NCI-H526 treated with DMSO at 0.1 percent for 48 hours (cell line): ENCODE data around the gene ASXL3.

Experiments used
- DNase-seq: peaks from one replicate; lab custom pipeline; 2025; lab: John Stamatoyannopoulos, UW

The ASXL3 gene

DNA sequence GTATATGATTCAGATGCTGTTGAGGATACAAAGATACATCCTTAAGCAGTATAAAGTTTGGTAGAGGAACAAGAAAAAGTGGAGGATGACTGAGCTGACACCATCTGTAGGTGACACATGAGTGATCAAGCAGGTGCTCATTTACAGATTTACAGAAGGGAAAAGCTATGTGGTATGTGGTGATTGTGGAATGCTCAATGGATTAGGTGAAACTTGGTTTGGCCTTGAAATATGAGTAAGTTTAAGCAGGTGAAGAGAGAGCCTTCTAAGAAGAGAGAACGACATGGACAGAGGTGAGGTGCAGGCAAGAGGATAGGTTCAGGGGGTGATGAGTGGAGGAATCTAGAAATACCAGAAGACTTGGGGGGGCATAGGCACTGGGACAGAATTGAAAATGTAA lies 5.9 kb downstream of the ASXL3 start:
- DNase-seq, result no peak

DNA sequence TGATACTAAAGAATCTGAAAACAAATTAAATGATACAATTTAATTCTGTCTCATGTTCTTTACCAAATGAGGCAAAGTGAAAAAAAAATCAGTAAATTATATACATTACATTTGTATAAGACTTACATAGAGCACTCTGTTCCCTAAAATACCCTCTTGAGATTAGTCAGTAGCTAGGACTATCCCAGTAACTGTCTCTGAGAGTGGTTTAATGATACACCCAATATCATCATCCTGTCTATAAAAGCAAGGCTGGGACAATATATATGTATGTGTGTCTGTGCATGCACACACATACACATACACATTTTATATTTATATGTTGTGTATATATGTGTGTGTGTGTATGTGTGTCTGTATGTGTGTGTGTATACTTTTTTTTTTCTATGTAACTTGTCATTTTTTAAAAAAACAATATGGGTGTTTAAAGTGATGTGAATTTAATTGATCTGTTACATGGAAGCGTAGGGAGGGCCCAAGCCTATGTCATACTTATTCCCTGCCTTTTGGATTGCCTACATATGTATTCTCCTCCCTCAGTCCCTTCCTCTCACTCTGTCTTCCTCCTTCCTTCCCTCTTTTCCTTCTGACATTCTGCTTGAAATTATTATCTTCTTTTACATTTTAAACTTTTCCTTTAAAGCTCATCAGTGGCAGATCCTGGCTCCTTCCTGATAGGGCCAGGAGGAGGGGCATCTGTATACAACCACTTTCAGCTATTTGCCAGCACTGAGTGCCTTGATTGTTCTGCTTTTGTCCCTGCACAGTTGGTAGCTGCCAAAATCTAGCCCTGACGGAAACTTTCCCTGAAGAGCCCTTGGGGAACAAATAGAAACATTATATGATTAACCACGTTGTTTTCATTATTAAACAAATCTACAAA lies 6.8 kb downstream of the ASXL3 start:
- no peak for DNase-seq

DNA sequence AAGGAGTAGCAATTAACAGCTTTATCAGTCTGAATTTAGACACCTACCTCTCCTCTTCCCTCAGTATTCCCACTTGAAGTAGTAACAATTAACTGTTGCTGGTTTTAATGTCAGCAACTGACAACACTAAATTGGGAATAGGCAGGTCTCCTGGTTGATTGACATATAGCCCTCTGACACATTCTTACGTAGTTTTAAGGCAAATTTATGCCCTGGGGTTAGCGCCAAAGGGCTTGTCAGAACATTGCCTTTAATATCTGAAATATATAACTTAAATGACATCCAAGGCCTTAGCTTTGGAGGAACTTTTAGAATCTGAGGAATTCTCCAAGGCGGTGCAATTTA lies 7.4 kb downstream of the ASXL3 start:
- DNase-seq, result no peak

DNA sequence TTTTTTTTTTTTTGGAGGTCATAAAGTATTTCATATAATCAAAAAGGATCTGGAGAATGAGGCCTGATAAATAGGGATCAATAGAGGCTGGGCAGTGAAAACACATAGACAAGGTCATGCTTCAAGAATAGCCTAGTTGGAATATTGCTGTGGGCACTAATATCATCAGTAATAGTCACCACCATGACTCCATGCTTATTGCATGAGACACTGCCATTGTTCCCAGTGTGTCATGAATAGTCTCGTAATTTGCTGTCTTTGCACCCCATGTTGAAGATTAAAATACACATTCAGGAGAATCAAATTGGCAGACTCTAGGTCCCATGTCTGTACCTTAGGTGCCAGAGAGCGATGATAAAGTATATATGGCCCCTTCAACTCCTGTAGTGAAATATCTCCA lies 10.3 kb downstream of the ASXL3 start:
- DNase-seq, result no peak

DNA sequence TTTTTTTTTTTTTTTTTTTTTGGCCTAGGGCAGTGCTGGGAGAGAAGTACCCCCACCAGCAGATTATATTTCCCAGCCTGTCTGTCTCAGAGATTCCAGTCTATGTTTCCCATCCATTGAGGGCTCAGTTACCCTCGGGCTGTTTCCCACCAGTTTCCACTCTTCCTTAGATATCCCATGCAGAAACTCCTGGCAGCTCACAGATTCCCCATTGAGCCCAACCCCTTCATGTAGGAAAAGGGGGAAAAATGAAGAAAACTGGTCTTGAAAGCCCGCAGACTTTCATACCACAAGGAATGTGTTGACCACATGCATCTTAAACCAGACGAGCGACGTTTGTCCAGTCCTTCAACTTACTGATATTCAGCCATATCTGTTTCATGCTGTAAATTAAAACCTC lies 15.2 kb downstream of the ASXL3 start:
- DNase-seq, result no peak

DNA sequence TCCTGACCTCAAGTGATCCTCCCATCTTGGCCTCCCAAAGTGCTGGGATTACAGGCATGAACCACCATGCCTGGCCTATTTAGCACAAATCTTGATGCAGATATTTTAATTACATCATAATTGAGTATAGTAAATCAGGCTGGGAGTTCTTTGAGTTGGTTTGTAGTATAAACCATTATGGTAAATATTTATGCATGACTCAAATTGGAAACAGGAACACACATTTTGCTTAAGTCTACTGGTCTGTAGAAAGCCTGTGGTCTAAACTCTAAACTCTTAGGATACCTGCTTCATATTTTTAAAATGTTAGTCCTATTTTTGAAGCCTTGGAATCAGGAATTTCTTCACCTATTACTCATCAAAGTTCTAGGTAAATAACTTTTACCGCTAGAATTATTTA lies 16.8 kb downstream of the ASXL3 start:
- DNase-seq, result no peak

DNA sequence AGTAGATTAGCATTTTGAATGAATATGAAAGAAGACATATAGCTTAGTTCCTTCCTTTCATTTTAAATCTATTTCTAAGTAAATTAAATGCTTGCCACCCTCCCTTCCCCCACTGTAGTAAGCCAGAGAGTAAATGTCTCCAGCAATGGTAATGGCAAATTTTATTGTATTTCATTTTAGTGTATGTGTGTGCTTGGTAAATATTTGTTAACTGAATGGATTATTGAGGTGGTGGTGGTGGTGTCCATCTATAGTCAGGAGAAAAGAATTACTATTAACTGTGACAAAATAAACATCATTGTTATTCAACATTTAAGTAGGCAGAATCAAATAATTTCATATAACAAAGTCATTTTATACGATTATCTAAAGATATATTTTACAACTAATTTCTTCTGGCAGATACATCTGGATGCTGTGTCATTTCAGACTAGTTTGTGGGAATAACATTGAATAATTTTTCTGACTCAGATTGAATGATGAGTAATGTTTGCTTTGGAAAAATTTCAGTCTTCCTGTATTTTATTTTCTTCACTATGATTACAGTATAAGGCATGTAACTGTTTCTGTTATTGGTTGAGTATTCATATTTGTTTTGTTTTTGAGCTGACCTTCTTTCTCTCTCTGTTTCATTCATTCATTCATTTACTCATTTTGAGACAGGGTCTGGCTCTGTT lies 18.3 kb downstream of the ASXL3 start:
- no peak for DNase-seq

DNA sequence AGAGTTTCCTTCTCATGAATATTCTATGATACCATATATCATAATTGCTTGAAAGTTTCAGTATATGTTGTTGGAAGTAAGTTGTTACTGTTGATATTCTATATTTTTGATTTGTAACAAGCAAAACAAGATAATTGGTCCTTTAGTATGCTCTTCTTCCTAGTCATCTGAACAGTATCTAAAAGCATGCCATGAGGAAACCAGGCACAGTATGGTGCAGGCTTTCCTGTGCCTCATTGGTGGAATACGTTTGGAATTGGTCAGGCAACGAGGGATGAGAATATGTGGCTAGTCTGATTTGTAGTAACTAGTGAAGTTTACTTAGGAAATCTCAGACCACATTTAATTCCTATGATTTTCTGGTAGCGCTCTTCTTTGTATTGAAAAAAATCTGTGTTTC lies 22.8 kb downstream of the ASXL3 start:
- DNase-seq, result no peak

DNA sequence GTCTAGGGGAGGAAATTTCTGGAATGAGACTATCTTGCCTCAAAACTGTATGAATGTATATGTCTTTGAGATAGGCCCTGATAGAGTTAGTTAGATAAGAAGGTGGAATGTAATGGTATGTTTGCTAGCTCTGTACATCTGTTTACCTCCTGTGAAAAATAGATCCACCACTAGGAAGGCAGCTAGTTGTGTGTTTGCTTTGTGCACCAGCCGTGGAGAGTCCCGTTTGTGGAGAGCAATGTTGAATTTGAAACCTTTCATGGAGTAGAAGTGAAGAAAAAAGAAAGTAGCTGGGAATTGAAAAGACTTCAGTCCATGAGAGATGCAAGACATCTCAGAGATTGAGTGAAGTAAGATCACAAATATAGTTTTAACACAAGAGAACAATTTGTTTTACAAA lies 25.4 kb downstream of the ASXL3 start:
- no peak for DNase-seq

DNA sequence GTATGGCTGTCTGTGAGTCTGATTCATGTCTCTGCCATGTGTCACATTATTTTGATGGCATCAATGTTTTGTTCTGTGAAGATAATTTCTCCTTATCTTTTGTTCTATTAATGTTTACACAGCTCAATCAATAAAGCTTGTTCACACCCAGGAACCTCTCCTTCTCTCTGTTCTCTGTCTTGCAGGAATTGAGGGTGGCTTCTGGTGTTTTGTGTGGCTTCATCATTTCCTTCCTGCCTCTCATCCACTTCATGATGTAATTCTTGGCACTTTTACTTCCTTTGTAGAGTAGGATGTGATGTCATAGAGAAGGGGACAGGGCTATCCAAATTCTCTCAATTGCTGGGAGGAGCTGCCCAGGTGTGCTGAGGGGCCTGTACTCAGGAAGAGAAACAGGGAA lies 27.2 kb downstream of the ASXL3 start:
- DNase-seq, result no peak

DNA sequence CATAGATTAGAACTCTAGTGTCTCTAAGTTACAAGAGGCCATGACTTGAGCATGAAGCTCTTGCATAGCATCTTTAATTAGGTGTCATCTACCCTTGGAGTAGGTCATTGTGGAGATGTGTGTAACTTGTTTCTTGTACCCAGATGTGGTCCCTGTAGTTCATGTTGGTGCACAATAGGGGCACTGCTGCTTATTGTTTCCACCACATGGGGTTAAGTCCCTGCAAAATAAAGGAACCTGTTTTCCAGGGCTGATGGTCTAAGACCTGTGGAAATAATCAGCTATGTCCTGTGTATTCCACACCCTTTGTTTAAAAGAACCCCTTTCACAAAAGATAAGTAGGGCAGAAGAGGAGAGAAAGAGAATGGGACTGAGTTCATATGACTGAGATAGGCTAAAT lies 28.6 kb downstream of the ASXL3 start:
- no peak for DNase-seq

DNA sequence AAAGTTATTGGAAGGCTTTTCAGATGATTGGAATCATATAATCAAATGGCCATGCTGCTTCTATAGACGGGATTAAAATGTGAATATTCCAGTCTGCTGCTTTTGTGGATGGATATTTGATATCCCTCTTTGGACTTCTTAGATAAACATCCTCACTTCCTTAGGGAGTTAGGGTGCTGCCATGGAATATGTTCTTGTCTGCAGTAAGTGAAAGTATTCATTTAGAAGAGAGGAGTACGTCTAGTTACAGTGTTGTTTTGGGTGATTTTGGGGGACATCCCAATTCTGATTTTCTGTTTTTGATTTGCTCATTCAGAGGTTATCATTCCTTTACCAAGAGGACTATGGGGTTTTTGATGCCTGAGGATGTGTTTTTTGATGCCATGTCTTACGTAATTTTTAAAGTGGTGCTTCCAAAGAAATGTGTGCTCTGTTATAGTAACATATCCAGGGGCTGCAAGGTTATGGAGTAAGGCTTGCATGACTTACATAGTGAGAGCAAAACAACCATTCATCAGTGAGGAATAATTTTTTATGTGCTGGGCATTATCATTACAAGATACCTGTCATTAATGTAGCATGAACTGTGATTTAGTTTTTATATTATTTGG lies 33.6 kb downstream of the ASXL3 start:
- DNase-seq, result no peak

DNA sequence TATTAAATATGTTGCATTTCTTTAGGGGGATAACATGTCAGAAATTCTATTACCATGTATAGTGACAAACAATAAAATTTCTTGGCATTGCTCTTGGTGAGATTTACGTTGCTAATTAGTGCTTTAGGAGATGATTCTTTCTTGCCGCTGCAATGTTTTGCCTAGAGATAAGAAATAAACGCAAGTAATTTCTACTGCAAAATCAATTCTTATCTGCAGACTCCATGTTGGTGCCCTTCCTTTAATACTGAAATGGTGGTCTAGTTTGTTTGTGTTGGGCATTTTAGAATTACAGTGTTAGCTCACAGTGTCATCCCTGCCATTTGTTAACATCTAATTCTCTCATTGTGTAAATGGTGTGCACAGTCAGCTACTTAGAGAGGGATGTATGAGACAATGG lies 34.6 kb downstream of the ASXL3 start:
- DNase-seq, result no peak

DNA sequence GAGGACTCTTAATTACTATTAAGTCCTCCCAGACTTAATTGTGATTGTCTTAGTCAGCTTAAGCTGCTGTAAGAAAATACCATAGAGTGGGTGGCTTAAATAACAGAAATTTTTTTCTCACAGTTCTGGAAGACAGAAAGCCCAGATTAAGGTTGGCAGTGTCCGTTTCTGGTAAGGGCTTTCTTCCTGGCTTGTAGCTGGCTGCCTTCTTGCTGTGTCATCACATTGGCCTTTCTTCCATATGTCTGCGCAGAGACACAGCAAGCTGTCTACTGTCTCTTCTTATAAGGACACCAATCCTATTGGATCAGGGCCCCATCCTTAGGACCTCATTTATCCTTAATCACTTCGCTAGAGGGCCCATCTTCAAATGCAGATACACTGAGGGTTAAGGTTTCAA lies 38.5 kb downstream of the ASXL3 start:
- DNase-seq, result no peak

DNA sequence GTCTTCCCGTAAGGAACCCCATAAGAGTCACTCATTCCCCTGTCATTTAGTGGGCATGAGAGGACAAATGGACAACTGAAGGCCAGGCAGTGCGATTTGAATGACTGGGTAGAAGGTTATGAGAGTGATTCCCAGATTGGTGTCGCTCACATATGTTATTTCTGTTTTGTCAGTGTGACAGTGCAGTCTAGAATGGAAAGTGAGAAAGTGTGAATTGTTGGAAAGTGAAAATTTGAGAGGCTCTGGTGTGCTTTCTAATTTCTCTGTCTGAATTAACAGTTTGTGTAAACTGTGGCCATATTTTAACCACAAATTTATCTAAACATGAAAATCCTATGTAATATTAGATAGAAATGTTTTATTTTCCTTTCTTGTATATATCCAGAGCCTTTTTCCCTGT lies 49.1 kb downstream of the ASXL3 start:
- no peak for DNase-seq

DNA sequence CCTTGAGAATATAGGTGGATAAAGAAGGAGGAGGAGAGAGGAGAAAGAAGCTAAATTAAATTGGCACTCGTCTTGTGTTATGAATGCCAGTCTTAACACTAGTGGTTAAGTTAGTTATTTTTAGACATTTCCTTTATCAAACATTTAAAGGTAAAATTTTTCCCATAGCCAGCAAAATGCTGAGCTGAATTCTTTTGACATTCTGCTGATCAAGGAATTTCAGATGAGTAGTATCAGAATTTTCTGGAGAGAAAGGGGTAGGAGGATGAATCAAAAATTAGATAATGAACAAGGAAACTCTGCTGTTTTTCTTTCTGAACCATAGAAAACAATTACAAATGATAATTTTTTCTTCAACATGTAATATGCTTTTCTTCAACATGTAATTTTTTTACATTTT lies 52.5 kb downstream of the ASXL3 start:
- no peak for DNase-seq

DNA sequence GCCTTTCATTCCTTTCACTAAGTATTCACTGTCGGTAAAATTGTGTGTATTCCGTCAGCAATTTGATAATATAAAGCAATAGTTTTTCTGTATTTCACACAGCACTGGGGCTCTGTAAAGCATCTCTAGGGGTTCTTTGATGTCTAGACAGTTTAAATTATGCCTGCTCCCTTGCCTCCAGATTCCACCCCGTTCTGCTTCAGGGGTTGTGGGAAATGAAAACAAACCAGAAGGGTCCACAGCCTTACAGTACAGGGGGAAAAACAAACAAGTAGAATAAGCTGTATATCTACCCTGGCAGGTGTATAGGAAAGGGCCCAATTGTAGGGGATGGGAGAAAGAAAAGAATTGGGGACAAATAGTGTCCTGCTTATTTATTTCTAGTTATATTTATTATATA lies 63.1 kb downstream of the ASXL3 start:
- no peak for DNase-seq

DNA sequence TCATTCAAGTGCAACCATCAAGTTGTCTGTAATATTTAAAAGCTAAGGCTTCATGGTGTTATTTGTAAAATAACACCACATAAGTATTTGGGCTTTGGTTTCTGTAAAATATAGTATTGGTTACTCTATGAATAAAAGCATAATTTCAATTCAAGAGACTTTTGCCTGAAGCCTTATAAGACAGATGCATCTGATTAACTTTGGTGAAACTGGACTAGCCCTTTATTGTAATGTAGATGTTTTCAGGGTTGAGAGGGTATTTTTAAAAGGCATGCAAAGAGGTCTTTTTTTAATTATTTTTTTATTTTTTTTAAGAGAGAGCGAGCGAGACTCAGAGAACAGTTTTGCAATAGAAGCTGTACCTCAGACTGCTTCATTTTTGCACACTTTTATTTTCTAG lies 66.5 kb downstream of the ASXL3 start:
- DNase-seq, result no peak

DNA sequence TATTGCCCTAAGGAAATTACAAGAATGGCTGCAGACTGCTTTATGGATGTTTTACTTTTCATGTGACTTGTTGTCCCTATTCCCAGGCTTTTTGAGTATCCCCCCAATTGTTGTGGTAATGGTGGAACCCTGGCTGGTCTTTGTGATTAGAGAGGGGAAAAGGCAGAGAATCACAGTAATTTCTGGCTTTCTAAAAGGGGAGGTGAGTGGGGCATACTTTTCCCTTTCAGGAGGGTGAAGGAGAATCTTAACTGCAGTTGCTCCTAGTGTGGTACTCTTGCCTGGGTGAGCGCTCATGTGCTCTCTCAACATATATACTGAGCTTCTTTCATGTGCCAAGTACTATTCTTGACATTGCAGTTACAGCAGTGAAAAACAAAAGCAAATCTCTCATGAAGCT lies 69.3 kb downstream of the ASXL3 start:
- DNase-seq, result no peak

DNA sequence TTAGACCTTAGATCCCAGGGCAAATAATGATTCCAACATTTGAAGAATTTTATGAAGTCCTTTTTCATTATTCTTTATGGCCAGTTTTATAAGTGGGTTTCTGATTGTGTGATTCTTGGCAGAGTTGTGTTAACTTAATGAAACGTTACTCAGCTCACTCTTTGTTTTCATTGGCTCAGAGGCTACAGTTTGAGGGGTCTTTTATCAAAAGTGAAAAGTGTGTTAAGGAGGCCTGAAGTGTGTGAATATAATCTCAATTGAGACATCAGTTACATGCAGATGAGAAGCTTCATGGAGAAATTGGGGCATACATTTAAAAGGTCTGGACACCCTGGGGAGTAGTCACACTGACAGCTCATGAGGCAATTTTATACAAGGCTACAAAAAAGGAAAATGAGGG lies 74.6 kb downstream of the ASXL3 start:
- no peak for DNase-seq

DNA sequence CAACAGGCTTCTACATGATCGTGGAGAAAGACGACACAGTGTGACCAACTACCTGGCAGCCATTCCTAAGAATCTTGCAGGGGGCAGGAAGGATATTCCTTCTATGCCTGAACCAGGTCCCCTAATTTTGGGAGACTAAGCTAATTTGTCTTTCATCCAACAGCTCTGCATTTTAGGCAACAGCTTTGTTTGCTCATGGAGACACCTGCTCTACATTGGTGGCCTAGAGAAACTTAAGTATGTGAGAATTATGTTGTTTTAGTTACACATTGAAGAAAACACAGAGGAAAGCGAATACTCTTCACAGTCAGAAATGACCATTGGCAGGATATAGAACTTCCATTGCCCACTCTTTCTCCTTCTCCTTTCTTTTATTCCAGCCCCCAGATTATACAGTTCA lies 75.2 kb downstream of the ASXL3 start:
- no peak for DNase-seq

DNA sequence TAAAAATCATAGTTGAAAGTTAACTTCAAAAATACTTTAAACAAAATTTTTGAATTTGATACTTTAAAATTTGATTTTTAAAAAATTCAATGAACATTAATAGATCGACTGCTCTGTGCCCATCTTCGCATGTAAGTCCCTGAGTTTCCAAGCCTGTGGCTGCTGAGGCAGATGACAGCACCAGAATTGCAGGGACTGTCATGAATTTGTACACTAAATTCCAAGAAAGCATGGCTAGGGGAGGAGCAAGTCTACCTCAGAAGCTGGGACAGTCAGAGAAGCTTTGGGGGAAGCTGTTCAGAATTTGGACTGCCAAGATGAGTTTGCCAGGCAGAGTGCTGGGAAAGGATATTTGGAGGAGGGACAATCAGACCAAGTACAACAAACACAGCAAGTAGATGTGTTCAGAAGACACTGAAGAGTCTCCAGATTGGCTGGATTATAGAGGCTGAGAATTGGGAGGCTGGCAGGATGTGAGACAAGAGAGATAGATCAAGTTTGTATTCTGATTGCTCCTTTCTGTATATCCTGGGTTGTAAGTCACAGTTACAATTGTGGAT lies 79.0 kb downstream of the ASXL3 start:
- no peak for DNase-seq

DNA sequence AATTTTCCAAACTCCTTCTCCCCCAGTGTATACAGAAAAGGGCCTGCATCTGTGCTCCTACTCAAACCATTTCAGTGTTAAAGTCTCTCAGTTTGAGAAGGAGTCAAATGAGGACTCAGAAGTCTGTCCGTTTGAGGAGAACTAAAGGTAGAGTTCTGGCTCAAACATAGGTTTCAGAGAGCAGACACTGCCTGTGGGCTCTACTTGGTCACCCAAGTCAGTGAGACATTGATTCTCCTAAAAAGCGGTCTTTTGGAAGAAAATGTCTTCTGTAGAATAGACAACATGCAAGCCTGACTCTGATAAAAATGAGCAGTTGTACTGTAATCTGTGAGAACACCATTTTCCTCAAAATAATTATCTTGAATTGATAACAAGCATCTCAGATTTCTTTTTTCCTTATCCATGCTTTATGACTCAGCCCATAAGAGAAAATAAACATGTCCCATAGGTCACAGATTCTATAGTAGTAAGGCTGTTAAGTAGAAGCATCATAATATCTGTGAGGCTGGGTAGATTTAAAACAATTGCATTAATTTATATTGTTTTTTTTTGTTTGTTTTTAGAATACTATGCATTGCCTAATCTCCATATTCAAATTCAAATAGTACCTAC lies 82.8 kb downstream of the ASXL3 start:
- no peak for DNase-seq
